ENCODE results near the gene ST8SIA5.

The ST8SIA5 gene

DNA sequence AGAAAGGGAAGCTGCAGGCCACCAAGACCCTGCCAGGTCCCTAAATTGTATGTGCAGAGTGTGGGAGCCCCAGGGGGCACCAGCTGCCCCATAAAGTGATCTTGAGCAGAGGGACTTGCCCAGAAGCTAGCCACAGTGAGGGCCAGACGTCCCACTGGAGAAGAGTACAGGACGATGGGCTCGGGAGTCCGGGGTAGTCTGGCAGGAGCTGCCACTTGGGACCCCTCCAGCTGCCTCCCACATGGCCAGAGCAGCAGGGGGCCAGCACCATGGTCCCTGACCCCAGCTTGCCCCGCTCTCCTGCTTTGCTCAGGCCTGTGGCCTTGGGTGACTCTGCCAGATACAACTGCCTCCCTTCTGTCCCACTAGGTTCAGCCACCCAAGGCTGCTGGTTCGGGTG lies 88.2 kb downstream of the ST8SIA5 start:
- DNase-seq (ENCODE audit: low read depth), result no peak

DNA sequence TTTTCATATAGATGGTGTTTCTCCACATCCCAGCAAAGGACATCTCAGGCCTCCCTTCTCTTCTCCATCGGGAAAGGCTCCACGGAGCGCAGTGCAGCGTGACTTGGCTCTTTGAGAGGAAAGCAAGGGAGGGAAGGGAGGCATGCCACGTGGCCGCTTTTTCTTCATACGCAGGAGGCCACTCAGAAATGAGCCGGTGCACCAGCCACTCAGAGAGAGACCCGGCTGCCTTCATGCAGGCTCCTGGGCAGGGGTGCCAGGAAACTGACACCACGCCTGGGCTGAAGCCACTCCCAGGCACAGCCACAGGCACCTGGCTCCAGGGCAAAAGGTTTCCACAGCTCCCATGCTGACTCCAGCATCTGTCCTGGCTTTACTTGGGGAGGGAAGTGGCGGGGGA lies 88.7 kb downstream of the ST8SIA5 start:
- DNase-seq (ENCODE audit: low read depth), result no peak

DNA sequence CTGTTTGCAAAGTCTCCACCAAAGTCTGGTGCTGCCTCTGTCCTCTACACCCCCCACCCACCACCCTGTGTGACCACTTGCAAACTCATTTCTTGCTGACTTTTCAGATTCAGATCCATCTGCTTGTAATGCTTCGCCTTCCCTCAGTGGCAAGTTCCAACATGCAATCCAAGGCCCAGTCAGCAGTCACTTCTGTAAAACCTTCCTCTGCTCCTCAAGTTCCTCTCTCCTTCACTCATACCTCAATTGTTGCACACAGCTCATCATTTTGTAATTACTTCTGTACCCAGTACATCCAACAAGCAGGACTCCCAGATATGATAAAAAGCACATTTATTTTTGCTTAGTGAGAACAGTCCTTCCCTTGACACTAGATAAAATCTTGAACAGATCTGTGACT lies 93.3 kb downstream of the ST8SIA5 start:
- no peak for DNase-seq (ENCODE audit: low read depth)

DNA sequence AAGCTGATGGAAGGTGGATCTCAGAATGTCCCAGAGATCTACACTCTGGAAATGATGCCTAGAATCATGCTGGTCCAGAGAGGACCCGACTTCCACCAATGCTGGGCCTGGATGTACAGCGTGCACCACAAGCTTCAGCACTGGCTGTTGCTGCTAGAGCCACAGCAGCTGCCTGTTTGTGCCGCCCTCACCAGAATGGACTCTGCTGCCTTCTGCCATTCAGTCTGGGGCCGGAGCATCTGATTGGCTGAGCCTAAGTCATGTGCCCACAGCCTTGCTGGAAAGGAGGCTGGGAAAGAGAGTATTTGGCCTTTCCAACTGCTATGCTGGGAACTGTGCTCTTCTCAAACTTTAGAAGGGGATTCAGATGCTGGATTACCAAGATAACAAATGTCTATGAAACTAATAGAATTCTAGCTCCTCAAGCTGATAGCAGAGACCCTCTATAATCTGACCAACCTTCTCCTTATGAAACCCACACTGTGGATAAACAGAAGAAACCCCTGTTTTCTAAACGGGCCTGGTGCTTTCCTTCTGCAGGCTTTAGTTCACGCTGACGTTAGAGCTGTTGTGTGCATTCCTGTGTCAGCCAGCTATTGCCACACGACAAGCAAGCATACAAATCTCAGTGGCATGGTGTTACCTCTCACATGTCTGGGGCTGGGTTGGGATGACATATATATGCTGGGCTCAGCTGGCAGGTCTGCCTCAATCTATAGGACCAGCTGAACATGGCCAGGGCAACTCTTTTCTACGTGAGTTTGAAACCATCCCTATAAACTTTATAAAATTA lies 95.7 kb downstream of the ST8SIA5 start:
- no peak for DNase-seq (ENCODE audit: low read depth)

DNA sequence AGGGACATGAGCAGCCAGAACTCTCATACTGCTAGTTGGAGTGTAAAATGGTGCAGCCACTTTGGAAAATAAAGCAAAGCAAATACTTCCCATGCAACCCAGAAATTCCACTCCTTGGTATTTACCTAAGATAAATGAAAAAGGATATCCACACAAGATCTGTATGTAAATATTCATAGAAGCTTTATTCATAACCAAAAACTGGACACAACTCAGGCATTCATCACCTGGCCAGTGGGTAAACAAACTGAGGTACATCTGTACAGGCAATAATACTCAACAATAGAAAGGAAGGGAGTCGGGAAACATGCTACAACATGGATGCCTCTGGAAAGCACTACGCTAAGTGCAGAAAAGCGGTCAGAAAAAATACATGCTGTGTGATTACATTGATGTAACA lies 97.4 kb downstream of the ST8SIA5 start:
- DNase-seq (ENCODE audit: low read depth), result no peak

DNA sequence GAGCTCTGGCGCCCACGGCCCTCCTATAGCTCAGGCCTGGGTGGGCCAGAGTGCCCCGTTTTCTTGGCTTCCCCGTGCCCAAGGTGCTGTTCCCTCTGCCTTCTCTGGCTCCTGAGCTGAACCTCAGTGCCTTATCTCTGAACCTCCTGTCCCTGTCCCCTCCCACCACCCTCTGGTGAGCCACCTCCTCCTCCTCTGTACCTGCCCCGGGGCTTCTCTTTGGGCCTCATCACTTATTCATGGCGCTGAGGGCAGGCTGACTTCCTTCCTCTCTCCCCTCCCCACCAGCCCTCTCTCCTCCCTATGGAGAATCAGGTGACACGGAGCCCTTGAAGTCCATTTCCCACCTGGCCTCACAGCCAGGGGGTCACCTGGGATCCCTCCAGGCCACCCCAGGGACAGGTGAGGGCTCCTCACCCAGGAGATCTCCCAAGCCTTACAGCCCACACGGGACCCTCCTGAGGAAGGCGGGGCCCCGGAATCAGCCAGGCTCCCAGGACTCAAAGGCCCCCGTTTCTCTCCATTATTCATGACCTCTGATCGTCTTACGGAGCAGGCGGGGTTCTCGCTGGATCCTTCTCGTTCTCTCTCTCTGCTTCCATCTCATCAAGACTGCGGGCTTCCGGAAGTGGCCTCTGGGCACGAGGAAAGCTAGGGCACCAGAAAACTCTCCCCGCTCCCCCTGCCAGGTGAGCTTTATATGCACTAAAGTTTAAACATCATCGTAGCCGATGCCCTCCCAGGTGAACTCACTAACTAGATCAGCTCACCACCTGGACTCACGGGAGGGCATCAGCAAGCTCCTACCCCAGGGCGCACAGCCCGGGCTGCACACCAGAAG lies 99.5 kb downstream of the ST8SIA5 start, which contains the start of gene LOXHD1:
Gene LOXHD1 (minus strand): TSS at position 106 of the 841 bp plus-strand sequence. CDS start 187 bp downstream, outside the sequence.
- DNase-seq (ENCODE audit: low read depth), result no peak

DNA sequence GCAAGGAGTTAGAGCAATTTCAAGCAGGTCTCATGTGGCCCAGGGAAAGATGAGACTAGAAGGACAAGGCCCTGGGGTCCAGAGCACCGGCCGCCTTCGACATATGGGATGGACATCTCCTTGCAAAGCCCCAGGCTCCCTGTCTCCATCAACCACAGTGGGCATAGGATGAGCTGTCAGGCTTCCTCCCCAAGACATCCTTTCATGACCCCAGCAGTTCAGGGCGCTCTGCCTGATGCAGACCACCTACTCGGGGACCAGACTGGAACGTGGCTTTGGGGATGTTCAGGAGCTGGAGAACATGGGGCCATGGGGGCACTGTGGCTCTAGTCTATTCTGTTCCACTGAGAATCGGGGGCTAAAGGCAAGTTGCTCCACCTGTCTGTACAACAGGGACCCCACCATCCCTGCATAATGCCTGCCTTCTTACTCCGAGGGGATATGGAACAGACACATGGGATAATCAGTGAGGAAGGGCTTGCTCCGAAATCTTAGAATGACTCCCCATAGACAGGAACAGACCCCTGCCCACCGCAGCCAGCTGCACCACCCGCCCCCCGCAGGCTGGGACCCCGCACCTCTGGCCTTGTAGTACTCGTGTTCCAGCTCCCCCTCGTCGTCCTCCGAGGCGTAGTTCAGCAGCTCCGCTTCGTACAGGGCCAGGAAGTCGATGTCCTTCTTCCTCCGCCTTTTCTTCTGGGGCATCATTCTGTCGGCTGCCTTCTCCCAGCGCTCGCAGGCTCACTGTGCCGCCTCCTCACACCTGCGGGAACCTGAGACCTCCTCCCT lies 100.3 kb downstream of the ST8SIA5 start:
- no peak for DNase-seq (ENCODE audit: low read depth)

DNA sequence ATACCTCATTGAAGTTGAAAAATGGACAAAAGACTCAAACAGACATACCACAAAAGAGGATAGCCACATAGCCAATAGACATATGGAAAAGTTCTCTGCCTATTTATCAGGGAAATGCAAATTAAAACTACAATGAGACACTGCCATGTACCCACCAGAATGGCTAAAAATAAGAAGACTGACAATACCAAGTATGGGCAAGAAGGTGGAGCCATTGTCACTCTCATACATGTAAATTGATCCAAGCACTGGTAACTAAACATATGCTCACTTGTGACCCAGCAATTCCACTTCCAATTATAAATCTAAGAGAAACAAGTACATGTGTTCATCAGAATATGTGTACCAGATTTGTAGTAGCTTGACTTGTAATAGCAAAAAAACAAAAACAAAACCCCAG lies 104.5 kb downstream of the ST8SIA5 start:
- no peak for DNase-seq (ENCODE audit: low read depth)

DNA sequence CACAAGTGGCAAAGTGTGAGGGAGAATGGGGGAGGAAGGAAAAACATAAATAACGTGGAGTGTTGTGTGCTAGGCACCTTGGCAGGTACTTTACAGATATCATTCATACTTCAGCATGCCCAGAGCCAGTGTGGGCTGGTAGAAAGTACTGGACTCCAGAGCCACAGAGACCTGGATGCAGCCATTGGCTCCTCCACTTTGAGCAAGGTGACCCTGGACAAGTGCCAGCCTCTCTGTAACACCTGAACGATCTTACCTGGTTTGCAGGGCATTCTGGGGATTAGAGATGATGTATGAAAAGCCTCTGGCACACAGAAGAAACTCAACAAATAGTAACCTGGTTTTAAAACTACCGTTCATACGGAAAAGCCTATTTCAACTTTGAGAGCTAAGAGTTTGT lies 106.2 kb downstream of the ST8SIA5 start:
- DNase-seq (ENCODE audit: low read depth), result no peak

DNA sequence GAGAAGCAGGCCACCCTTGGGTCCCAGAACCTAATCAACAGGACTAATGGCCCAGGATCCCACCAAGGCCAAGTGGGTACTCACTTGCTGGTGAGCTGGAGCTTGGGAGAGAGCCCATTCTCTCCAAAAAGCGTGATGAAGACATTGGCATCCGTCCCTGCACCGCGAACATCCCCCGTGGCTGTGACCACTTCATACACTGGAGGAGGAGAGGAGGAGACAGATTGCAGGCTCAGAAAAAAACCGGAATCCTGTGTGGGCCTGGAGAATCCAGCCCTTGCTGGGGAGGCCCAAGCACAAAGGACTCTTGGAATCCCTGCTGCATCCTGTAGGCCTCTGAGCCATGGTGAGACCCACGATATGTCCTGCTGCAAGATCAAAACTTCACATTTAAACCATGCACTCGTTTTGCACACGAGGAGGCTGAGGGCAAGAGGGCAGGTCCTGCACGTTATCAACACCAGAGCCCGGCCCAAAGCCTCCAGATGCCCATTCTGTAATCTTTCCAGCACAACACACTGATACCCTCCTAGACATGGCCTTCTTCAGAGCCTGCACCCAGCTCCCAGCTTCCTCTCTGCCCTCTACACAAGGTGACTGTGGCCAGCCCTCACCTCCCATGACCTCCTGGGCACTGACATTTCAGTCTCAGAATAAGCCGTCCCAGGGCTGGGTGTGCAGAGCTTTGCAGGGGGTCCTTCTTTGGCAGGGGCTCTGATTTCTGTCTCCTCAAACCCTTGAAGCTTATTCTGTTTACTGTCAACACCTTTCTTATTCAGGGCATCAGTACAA lies 107.6 kb downstream of the ST8SIA5 start:
- no peak for DNase-seq (ENCODE audit: low read depth)

DNA sequence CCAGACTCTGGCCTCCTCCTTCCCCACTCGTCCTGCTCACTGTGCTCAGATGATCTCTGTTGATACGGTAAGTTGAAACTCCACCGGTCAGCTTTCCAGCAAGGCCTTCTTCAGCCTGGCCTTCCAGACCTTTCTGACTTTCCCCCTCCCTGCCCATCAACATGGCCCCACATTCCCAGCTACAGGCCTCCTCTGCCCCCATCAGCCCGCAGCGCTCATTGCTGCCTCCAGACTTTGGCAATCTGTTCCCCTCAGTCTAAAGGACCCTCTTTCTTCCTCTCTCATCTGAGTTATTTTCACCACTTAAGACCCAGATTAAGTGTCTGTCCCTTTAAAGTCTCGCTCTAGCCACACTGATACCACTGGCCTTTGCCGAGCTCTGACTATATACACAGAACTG lies 110.4 kb downstream of the ST8SIA5 start:
- no peak for DNase-seq (ENCODE audit: low read depth)

DNA sequence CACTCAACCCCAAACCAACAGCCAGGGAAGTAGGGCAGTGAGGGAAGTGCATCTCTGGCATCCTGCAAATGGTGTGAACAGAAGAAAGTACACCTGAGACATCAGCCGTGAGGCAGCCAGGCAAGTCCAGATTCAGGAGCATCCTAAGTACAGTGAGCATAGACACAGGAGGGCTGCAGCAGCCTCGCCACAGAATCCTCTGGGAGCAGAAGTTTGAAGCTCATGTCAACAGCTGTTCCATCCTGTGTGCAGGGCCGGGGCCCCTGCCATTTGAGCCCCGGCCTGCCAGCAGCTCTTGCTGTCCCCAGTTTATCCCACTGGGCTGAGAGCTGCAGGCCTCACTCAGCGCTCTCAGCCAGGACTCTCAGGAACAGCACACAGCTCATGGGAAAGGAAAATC lies 114.3 kb downstream of the ST8SIA5 start:
- no peak for DNase-seq (ENCODE audit: low read depth)

DNA sequence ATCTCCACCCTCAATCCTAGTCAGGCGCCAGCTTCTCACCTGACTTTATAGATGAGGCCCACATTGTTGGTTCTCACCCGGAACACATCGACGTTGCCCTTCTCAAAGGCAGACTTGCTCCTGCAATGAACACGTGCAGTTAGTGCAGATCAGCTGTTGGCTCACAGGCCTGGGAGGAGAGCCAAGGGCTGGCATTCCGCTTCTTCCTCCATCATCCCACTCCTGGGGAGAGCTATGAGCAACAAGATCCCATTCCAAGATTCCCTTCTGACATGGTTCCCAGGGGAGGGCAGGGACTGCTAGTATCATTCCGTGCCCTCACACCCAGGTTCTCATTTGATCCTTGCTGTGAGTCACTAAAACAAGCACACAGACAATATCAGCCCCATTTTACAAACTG lies 114.9 kb downstream of the ST8SIA5 start:
- DNase-seq (ENCODE audit: low read depth), result no peak

DNA sequence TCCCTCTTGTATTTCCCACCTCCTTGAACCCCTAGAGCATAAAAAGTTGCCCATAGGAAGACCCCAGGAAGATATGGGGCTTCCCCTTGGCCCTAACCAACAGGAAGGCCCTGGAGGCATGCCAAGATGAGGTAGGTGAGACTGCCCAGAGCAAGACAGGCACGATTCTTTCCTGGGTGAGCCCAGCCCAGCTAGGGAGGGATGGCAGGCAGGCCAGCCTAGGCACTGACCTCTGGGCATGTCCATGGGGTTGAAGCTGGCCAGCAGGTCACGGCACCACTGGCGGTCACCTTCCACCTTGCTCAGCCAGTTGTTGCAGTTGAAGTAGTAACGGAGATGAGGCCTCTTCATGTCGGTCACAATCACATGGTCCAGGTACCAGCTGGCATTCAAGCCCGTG lies 117.5 kb downstream of the ST8SIA5 start:
- DNase-seq (ENCODE audit: low read depth), result no peak

DNA sequence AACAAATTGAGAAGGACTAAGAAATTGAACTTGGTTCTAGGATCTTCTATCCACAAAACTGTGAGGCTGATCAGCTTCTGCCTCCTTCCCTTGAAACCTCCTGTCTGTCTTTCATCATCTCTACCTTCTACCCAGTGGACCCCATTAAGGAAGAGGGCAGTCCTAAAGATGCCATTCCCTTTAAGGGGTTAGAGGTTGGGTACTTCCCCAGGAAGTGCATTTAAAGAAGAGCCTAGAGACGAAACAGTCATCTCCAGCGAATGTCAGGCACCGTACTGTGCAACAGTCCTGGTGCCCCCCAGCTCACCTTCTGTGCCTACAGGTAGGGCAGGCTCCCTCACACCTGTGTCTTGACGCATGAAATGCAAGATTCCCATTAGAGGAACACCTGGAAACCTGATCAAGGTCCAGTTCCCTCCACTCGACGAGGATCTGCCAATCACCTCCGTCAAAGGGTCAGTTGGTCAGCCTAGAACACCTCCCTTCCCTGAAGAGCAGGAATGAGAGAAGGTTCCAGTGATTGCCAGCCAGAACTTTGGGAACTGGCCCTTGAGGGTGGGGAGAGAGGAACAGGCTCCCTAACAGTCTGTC lies 120.7 kb downstream of the ST8SIA5 start:
- DNase-seq (ENCODE audit: low read depth), result no peak

DNA sequence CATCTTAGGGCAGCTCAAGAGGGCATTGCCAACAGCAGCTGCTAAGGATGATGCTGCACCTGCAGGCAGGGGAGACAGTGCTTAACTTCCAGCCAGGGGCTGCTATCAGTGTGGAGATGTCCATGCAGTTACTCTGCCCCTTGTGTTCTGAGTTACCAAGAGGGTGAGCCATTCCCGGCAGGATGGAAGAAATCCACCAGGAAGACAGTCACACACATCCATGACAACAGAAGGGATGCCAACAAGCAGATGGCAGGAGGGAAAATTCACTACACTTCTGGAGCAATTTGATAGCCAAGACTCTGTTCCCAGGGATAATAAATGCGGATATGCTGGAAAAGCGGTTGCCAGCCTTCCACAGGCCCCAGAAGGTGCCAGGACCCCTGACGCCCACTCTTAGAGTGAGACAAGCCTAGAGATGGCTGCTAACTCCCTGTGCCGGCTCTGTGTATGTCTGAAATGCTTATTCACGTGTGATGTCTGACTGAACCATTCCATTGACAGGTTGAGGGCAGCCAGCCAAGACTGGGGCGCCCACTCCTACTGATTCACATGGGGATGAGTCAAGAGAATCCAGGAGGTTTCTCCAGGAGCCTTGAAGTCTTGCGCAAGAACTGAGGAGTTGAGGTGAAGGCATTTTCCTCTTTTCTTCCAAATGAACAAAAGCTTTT lies 124.3 kb downstream of the ST8SIA5 start:
- no peak for DNase-seq (ENCODE audit: low read depth)

DNA sequence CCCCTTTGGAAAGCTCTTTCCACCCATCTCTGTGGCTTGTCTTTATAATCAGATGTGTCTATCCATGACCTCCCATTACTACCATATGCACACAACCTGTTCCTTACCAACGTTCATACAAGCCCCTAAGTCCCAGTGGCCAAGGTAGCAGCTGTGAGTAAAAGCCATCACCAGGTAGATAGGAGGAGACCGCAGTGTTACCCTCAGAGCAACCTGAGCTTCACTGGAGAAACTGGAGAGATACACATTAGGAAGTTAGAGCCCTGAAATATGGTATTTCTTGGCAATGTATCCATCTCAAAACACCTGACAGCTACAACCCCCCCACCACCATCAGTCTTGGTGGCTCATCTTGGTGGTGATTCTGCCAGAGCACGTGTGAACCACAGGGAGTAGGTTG lies 125.9 kb downstream of the ST8SIA5 start:
- DNase-seq (ENCODE audit: low read depth), result no peak

DNA sequence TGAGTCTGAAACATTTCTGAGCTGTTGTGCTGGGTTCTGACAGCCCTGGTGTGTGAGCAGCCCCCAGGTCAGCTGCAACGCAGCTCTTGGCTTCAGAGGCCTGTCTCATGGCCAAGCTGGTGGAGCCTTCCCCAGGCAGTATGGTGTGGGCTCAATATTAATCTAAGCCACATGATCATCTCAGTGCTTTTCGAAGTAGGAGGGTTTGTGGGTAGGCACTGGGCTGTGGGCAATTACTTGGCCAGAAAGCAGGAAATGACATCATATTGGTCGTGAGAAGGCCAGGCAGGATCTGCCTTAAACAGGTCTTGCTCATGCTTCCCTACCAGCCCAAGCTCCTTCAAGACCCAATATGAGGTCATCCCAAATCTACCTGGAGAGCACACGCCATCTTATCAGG lies 126.7 kb downstream of the ST8SIA5 start:
- DNase-seq (ENCODE audit: low read depth), result no peak

DNA sequence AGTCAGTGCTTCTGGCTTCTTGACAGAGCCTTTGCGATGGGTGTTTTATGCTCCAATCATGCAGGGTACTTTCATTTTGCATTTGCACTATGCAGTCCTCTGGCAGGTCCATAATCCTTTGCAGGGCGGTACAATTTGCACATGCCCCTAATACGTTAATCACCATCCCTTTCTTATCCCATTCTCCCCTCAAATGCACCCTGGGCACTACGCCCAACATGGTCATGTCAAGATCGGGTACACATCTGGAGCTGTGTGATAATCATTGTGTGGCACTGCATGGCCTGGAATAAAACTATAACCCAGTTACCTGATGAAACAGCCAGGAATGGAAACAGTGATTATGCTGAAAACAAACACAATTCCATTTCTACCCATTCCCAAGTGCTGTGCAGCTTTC lies 127.5 kb downstream of the ST8SIA5 start:
- no peak for DNase-seq (ENCODE audit: low read depth)

DNA sequence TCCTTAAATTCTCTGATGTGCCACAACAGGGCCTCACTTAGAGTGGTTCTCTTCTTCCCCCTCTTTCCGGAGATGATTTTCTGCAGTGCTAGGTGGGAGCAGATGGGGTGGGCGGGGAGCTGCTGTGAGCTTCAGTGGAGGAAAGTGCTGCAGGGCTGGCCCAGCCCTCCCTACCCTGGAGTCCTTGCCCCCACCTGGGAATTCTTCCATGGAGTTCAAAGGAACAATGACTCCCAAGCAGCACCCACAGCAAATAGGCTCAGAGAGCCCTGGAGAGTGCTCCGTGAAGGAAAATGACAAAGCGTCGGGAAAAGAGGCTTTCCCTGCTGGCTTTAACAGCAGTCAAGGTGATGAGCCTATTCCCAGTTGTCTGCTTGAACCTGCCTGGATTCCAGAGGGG lies 128.6 kb downstream of the ST8SIA5 start:
- no peak for DNase-seq (ENCODE audit: low read depth)

DNA sequence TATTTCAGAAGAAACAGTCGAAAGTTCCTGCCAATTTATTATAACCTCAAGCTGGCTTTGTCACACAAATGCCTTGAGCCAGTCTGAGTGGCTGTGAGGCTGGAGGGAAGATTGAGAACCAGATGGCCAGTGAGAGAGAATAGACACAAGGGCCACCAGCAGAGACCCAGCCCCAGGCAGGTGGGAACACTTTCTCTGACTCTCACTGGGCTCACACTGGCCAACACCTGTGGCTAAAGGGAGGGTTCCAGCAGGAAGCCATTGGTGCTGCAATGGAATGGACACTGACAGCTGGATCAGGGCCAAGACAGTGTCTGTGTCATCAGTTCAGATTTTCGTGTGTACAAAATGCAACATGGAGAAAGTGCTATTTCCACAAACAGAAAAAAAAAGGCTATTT lies 129.7 kb downstream of the ST8SIA5 start:
- no peak for DNase-seq (ENCODE audit: low read depth)
